ENCODE results near the gene KRTAP5-8. TPM values are rescaled to one million over a fixed set of nuclear protein-coding genes. Genes with fewer than 3 reads are reported as not detected.
"Not testable (repeated sequence)": the region's sequence is repeated elsewhere in the genome, so short reads cannot be mapped to it uniquely, and the experiment has no call there.

KRTAP5-8 gene, protein sequence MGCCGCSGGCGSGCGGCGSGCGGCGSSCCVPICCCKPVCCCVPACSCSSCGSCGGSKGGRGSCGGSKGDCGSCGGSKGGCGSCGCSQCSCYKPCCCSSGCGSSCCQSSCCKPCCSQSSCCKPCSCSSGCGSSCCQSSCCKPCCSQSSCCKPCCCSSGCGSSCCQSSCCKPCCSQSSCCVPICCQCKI
- total RNA-seq: not detected in 2 replicates
- 0.26 TPM in 1 of 2 replicates, not detected in the other for polyA plus RNA-seq

GRCh38 chr11:71537977-71538665 lies at the start of gene KRTAP5-8:
KRTAP5-8 (plus strand) TSS chr11:71538025; CDS start chr11:71538056, 31 bp downstream.
- 100% methylated on average over 2 of the region's 4 CpGs for WGBS (ENCODE audit: low lambda C conversion rate, missing lambda C conversion rate)
- H3K36me3 ChIP-seq (replicated peaks; ENCODE audit: insufficient read depth, low read depth); H4K20me1 ChIP-seq (ENCODE audit: insufficient read depth, poor library complexity, severe bottlenecking); DNase-seq (ENCODE audit: low spot score); H3K4me1 ChIP-seq (ENCODE audit: insufficient read depth); H3K27me3 ChIP-seq; H3K9me2 ChIP-seq (replicated peaks; ENCODE audit: insufficient read depth); H3K4me2 ChIP-seq; H3K9me3 ChIP-seq (ENCODE audit: low read depth); H3K4me3 ChIP-seq; H2AFZ ChIP-seq; H3K27ac ChIP-seq; H3K79me2 ChIP-seq: not testable (repeated sequence)

- Histone ChIP-seq H4K20me1 (ENCODE audit: insufficient read depth, poor library complexity, severe bottlenecking) (no peaks in the 10 kb centered on the region), H3K4me1 (ENCODE audit: insufficient read depth) (peaks cover 4% of the 10 kb centered on the region), H2AFZ (no peak overlapping the region), H3K4me3 (no peak overlapping the region), H3K9me3 (ENCODE audit: low read depth) (no peaks in the 10 kb centered on the region), H3K27ac (no peak overlapping the region), H3K36me3 (replicated peaks; ENCODE audit: insufficient read depth, low read depth) (no peaks in the 10 kb centered on the region), H3K4me2 (no peak overlapping the region), H3K27me3 (no peaks in the 10 kb centered on the region), H3K79me2 (no peaks in the 10 kb centered on the region), H3K9me2 (replicated peaks; ENCODE audit: insufficient read depth) (no peaks in the 10 kb centered on the region)
- no peak for DNase-seq (ENCODE audit: low spot score)
- 87% methylated on average over 6 of the region's 6 CpGs for WGBS (ENCODE audit: low lambda C conversion rate, missing lambda C conversion rate)
- TF ChIP-seq EZH2phosphoT487 (IDR thresholded peaks at IDR 0.05; ENCODE audit: low read depth, severe bottlenecking, unreplicated experiment) (no peak), EZH2 (IDR thresholded peaks at IDR 0.05; ENCODE audit: borderline replicate concordance) (no peak)
Measured at GRCh38 chr11:71488681-71489270, 49.0 kb upstream of the KRTAP5-8 start.

DNA sequence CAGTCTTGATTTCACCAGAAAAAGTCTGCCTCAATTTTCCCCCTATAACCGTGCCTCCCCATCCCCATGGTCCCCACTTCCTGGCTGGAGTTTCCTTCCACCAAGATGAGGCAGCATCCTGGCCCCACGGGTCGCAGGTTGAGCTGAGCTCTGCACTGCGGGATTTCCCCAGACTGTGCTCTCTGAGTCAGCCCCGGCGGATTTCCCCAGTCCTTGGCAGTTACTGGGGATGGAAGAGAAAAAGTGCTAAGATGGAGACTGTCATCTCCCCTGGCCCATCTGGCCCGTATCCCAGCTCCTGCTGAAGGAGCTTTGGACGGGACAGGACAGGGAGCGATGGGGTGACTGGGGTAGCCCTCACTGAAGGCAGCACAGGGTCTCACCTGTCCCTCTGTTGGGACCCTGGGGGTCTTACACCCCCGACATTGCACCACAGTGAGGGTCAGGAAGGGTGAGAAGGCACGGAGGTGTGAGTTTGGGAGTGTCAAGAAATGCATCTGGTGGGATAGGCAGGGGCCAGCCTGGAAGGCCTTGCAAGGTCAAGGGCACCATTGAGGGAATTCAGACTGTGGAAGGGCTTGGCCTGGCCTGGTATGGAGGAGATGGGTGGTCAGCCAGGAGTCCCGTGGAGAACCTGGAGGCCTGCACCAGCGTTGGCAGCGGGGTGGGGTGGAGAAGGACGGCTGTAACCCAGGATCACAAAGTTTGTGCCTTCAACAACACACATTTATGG lies 48.3 kb upstream of the KRTAP5-8 start:
- Histone ChIP-seq H3K27ac (no peak overlapping the region), H3K4me2 (no peak overlapping the region), H4K20me1 (ENCODE audit: insufficient read depth, poor library complexity, severe bottlenecking) (no peaks in the 10 kb centered on the region), H3K4me1 (ENCODE audit: insufficient read depth) (peaks cover 4% of the 10 kb centered on the region), H3K36me3 (replicated peaks; ENCODE audit: insufficient read depth, low read depth) (no peaks in the 10 kb centered on the region), H2AFZ (no peak overlapping the region), H3K79me2 (no peaks in the 10 kb centered on the region), H3K27me3 (no peaks in the 10 kb centered on the region), H3K9me2 (replicated peaks; ENCODE audit: insufficient read depth) (no peaks in the 10 kb centered on the region), H3K4me3 (no peak overlapping the region), H3K9me3 (ENCODE audit: low read depth) (no peaks in the 10 kb centered on the region)
- DNase-seq (ENCODE audit: low spot score): no peak
- WGBS (ENCODE audit: low lambda C conversion rate, missing lambda C conversion rate): 95% methylated on average over 15 of the region's 15 CpGs
- TF ChIP-seq EZH2phosphoT487 (IDR thresholded peaks at IDR 0.05; ENCODE audit: low read depth, severe bottlenecking, unreplicated experiment) (no peak), EZH2 (IDR thresholded peaks at IDR 0.05; ENCODE audit: borderline replicate concordance) (no peak), CTCF (IDR thresholded peaks at IDR 0.05; ENCODE audit: poor library complexity) (no peak)

DNA sequence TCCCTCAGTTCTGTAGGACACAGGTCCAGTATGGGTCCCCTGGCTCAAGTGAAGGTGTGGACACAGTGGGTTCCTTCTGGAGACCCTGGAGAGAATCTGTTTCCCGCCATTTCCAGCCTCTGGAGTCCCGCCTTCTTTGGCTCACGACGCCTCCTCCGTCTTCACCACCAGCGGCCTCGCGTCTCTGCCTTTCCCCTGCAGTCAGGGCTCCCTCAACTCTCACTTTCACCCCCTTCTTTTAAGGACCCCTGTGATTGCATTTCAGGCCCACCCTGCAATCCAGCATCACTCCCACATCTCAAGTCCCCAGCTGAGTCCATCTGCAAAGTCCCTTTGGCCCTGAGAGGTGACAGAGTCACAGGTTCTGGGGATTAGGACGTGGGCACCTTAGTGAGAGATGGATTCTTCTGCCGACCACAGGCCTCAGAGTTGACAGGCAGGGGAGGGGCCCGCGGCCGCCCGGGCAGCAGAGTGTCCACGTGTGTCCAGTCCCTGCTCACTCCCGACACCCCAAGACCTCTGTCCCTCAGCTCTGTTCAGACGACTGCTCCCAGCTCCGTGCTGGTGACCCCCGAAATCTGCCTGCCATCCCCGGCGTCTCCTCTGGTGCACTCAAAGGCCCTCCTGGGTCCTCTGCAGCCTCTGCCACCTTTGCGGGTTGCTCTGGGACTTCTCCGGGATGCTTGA lies 47.6 kb upstream of the KRTAP5-8 start:
- 98% methylated on average over 22 of the region's 23 CpGs for WGBS (ENCODE audit: low lambda C conversion rate, missing lambda C conversion rate)
- peaks cover 4% of the 10 kb centered on the region for H3K4me1 ChIP-seq (ENCODE audit: insufficient read depth)
- no peak for TF ChIP-seq CTCF (IDR thresholded peaks at IDR 0.05; ENCODE audit: poor library complexity)
- TF ChIP-seq EZH2phosphoT487 (IDR thresholded peaks at IDR 0.05; ENCODE audit: low read depth, severe bottlenecking, unreplicated experiment): no peak
- no peak for TF ChIP-seq EZH2 (IDR thresholded peaks at IDR 0.05; ENCODE audit: borderline replicate concordance)
- H2AFZ ChIP-seq: no peak overlapping the region
- H3K27ac ChIP-seq: no peak overlapping the region
- no peaks in the 10 kb centered on the region for H3K27me3 ChIP-seq
- no peak overlapping the region for H3K4me2 ChIP-seq
- no peak overlapping the region for H3K4me3 ChIP-seq
- H3K9me2 ChIP-seq (replicated peaks; ENCODE audit: insufficient read depth): no peaks in the 10 kb centered on the region
- H3K9me3 ChIP-seq (ENCODE audit: low read depth): no peaks in the 10 kb centered on the region
- H3K36me3 ChIP-seq (replicated peaks; ENCODE audit: insufficient read depth, low read depth): no peaks in the 10 kb centered on the region
- no peaks in the 10 kb centered on the region for H3K79me2 ChIP-seq
- no peaks in the 10 kb centered on the region for H4K20me1 ChIP-seq (ENCODE audit: insufficient read depth, poor library complexity, severe bottlenecking)
- DNase-seq (ENCODE audit: low spot score): no peak
